Measurements from ENCODE around the gene ARRDC4. TPM values are rescaled to one million over a fixed set of nuclear protein-coding genes. Genes with fewer than 3 reads are reported as not detected.

ARRDC4 gene
- total and polyA plus RNA-seq, 4 experiments from 2014 or later = 0.76 to 1.5 (median 0.83) TPM

- no peaks in the 10 kb centered on the region for H3K36me3 Mint-ChIP-seq
- Histone ChIP-seq H3K9me3 (ENCODE audit: control insufficient read depth in 1 of 2, low read length in 2 of 2) (no peaks in the 10 kb centered on the region), H3K27ac (ENCODE audit: low read depth, low read length) (no peak overlapping the region), H3K4me3 (ENCODE audit: low read length in 2 of 2) (no peak overlapping the region), H3K27me3 (ENCODE audit: insufficient read depth, low read length) (no peaks in the 10 kb centered on the region), H3K4me1 (ENCODE audit: insufficient read depth, low read length) (peaks cover 10% of the 10 kb centered on the region), H3K36me3 (ENCODE audit: insufficient read depth, low read length) (no peaks in the 10 kb centered on the region)
- DNase-seq = no peak
- no peaks in the 10 kb centered on the region for H3K27me3 Mint-ChIP-seq
- ChIA-PET CTCF (ENCODE audit: partially characterized antibody) (no interaction called here), POLR2A (ENCODE audit: partially characterized antibody) (no interaction called here)
- H3K4me1 Mint-ChIP-seq = peaks cover 10 to 14% (median 13%) of the 10 kb centered on the region in 4 donors
- intact Hi-C loops (cut with micrococcal nuclease) = no loop called here
- H3K27ac Mint-ChIP-seq = no peak overlapping the region
- no peak overlapping the region for H3K4me3 Mint-ChIP-seq
- peaks cover 0 to 2% (median 0%) of the 10 kb centered on the region in 8 donors for H3K9me3 Mint-ChIP-seq
These were observed 38.0 kb downstream of the ARRDC4 start for GRCh38 chr15:97998307-97999071.

- peaks cover 7 to 10% (median 8%) of the 10 kb centered on the region in 4 donors for H3K4me1 Mint-ChIP-seq
- DNase-seq = no peak
- H3K4me3 Mint-ChIP-seq = no peak overlapping the region
- H3K9me3 ChIP-seq (ENCODE audit: control insufficient read depth in 1 of 2, low read length in 2 of 2) = no peaks in the 10 kb centered on the region
- H3K27me3 Mint-ChIP-seq = no peaks in the 10 kb centered on the region
- H3K27ac Mint-ChIP-seq = no peak overlapping the region
- no peak overlapping the region for H3K27ac ChIP-seq (ENCODE audit: low read depth, low read length)
- peaks cover 0 to 2% (median 0%) of the 10 kb centered on the region in 8 donors for H3K9me3 Mint-ChIP-seq
- CTCF ChIA-PET (ENCODE audit: partially characterized antibody) = no interaction called here
- H3K36me3 ChIP-seq (ENCODE audit: insufficient read depth, low read length) = no peaks in the 10 kb centered on the region
- no peak overlapping the region for H3K4me3 ChIP-seq (ENCODE audit: low read length in 2 of 2)
- peaks cover 7% of the 10 kb centered on the region for H3K4me1 ChIP-seq (ENCODE audit: insufficient read depth, low read length)
- POLR2A ChIA-PET (ENCODE audit: partially characterized antibody) = no interaction called here
- H3K27me3 ChIP-seq (ENCODE audit: insufficient read depth, low read length) = no peaks in the 10 kb centered on the region
- no peaks in the 10 kb centered on the region for H3K36me3 Mint-ChIP-seq
- intact Hi-C loops (cut with micrococcal nuclease) = no loop called here
These were observed 40.0 kb downstream of the ARRDC4 start for GRCh38 chr15:98000249-98001203.

- no peaks in the 10 kb centered on the region for H3K9me3 ChIP-seq (ENCODE audit: control insufficient read depth in 1 of 2, low read length in 2 of 2)
- no peaks in the 10 kb centered on the region for H3K4me1 ChIP-seq (ENCODE audit: insufficient read depth, low read length)
- peaks cover 0 to 2% (median 0%) of the 10 kb centered on the region in 8 donors for H3K9me3 Mint-ChIP-seq
- H3K4me3 ChIP-seq (ENCODE audit: low read length in 2 of 2) = no peak overlapping the region
- no peak for DNase-seq
- no peaks in the 10 kb centered on the region for H3K36me3 Mint-ChIP-seq
- CTCF ChIA-PET (ENCODE audit: partially characterized antibody) = no interaction called here
- no peaks in the 10 kb centered on the region for H3K27me3 ChIP-seq (ENCODE audit: insufficient read depth, low read length)
- H3K36me3 ChIP-seq (ENCODE audit: insufficient read depth, low read length) = no peaks in the 10 kb centered on the region
- no peak overlapping the region for H3K27ac Mint-ChIP-seq
- POLR2A ChIA-PET (ENCODE audit: partially characterized antibody) = no interaction called here
- no peak overlapping the region for H3K4me3 Mint-ChIP-seq
- no peaks in the 10 kb centered on the region for H3K27me3 Mint-ChIP-seq
- intact Hi-C loops (cut with micrococcal nuclease) = no loop called here
- H3K27ac ChIP-seq (ENCODE audit: low read depth, low read length) = no peak overlapping the region
- no peaks in the 10 kb centered on the region for H3K4me1 Mint-ChIP-seq
These were observed 41.2 kb downstream of the ARRDC4 start for GRCh38 chr15:98001663-98002194.

- H3K27me3 ChIP-seq (ENCODE audit: insufficient read depth, low read length) = no peaks in the 10 kb centered on the region
- ChIA-PET POLR2A (ENCODE audit: partially characterized antibody) (no interaction called here), CTCF (ENCODE audit: partially characterized antibody) (no interaction called here)
- Mint-ChIP-seq H3K4me1 (no peaks in the 10 kb centered on the region), H3K36me3 (no peaks in the 10 kb centered on the region), H3K27me3 (no peaks in the 10 kb centered on the region), H3K9me3 (no peaks in the 10 kb centered on the region), H3K4me3 (no peak overlapping the region), H3K27ac (no peak overlapping the region)
- H3K9me3 ChIP-seq (ENCODE audit: control insufficient read depth in 1 of 2, low read length in 2 of 2) = no peaks in the 10 kb centered on the region
- H3K4me3 ChIP-seq (ENCODE audit: low read length in 2 of 2) = no peak overlapping the region
- intact Hi-C loops (cut with micrococcal nuclease) = no loop called here
- H3K4me1 ChIP-seq (ENCODE audit: insufficient read depth, low read length) = no peaks in the 10 kb centered on the region
- no peak overlapping the region for H3K27ac ChIP-seq (ENCODE audit: low read depth, low read length)
- no peak for DNase-seq
- H3K36me3 ChIP-seq (ENCODE audit: insufficient read depth, low read length) = no peaks in the 10 kb centered on the region
These were observed 41.9 kb downstream of the ARRDC4 start for GRCh38 chr15:98002419-98002818.

- Histone ChIP-seq H3K4me1 (ENCODE audit: insufficient read depth, low read length) (no peaks in the 10 kb centered on the region), H3K27me3 (ENCODE audit: insufficient read depth, low read length) (no peaks in the 10 kb centered on the region), H3K36me3 (ENCODE audit: insufficient read depth, low read length) (no peaks in the 10 kb centered on the region), H3K4me3 (ENCODE audit: low read length in 2 of 2) (no peak overlapping the region), H3K9me3 (ENCODE audit: control insufficient read depth in 1 of 2, low read length in 2 of 2) (no peaks in the 10 kb centered on the region), H3K27ac (ENCODE audit: low read depth, low read length) (no peak overlapping the region)
- Mint-ChIP-seq H3K9me3 (no peaks in the 10 kb centered on the region), H3K4me3 (no peak overlapping the region), H3K4me1 (no peaks in the 10 kb centered on the region), H3K27ac (no peak overlapping the region), H3K27me3 (no peaks in the 10 kb centered on the region), H3K36me3 (no peaks in the 10 kb centered on the region)
- POLR2A ChIA-PET (ENCODE audit: partially characterized antibody) = no interaction called here
- intact Hi-C loops (cut with micrococcal nuclease) = no loop called here
- no peak for DNase-seq
- CTCF ChIA-PET (ENCODE audit: partially characterized antibody) = no interaction called here
These were observed 42.4 kb downstream of the ARRDC4 start for GRCh38 chr15:98002866-98003265.

GRCh38 chr15:98003518-98003917, 43.0 kb downstream of the ARRDC4 start:
- Histone ChIP-seq H3K4me3 (ENCODE audit: low read length in 2 of 2) (no peak overlapping the region), H3K9me3 (ENCODE audit: control insufficient read depth in 1 of 2, low read length in 2 of 2) (no peaks in the 10 kb centered on the region), H3K27ac (ENCODE audit: low read depth, low read length) (no peak overlapping the region), H3K4me1 (ENCODE audit: insufficient read depth, low read length) (no peaks in the 10 kb centered on the region), H3K36me3 (ENCODE audit: insufficient read depth, low read length) (no peaks in the 10 kb centered on the region), H3K27me3 (ENCODE audit: insufficient read depth, low read length) (no peaks in the 10 kb centered on the region)
- Mint-ChIP-seq H3K36me3 (no peaks in the 10 kb centered on the region), H3K4me1 (no peaks in the 10 kb centered on the region), H3K4me3 (no peak overlapping the region), H3K27ac (no peak overlapping the region), H3K9me3 (no peaks in the 10 kb centered on the region), H3K27me3 (no peaks in the 10 kb centered on the region)
- DNase-seq = no peak
- ChIA-PET POLR2A (ENCODE audit: partially characterized antibody) (no interaction called here), CTCF (ENCODE audit: partially characterized antibody) (no interaction called here)
- intact Hi-C loops (cut with micrococcal nuclease) = no loop called here

DNA sequence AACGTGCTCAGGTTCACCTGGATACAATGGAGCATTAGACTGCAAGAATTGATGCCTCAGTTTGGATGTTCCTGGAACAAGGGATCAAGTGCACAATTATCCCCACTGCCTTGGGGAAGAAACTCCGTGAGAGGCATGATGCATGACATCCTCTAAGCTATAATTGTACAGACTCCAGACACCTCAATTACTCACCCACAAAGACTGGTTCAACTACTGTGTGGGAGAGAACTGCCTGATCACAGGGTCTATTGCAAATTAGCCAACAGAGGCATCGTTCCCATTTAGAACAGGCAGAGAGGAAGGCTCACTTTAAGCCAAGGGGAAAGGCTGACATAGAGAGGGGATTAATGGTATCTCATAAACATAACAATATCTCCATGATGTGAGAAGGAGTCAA, 43.5 kb downstream of the ARRDC4 start:
- Mint-ChIP-seq H3K4me3 (no peak overlapping the region), H3K27ac (no peak overlapping the region), H3K4me1 (no peaks in the 10 kb centered on the region), H3K36me3 (no peaks in the 10 kb centered on the region), H3K9me3 (no peaks in the 10 kb centered on the region), H3K27me3 (no peaks in the 10 kb centered on the region)
- Histone ChIP-seq H3K9me3 (ENCODE audit: control insufficient read depth in 1 of 2, low read length in 2 of 2) (no peaks in the 10 kb centered on the region), H3K36me3 (ENCODE audit: insufficient read depth, low read length) (no peaks in the 10 kb centered on the region), H3K27ac (ENCODE audit: low read depth, low read length) (no peak overlapping the region), H3K4me1 (ENCODE audit: insufficient read depth, low read length) (no peaks in the 10 kb centered on the region), H3K4me3 (ENCODE audit: low read length in 2 of 2) (no peak overlapping the region), H3K27me3 (ENCODE audit: insufficient read depth, low read length) (no peaks in the 10 kb centered on the region)
- ChIA-PET CTCF (ENCODE audit: partially characterized antibody) (no interaction called here), POLR2A (ENCODE audit: partially characterized antibody) (no interaction called here)
- intact Hi-C loops (cut with micrococcal nuclease) = no loop called here
- no peak for DNase-seq

Measured in CD4-positive, alpha-beta memory T cell (primary cell).